T-cell (primary cell): ENCODE results near the gene POLRMT. TPM values are rescaled to one million over a fixed set of nuclear protein-coding genes. Genes with fewer than 3 reads are reported as not detected.
"Not testable (repeated sequence)": the region's sequence is repeated elsewhere in the genome, so short reads cannot be mapped to it uniquely, and the experiment has no call there.

Experiments
- ATAC-seq, 4 experiments: fragments of 200-7000 bp in 3 of 4; fragments of 150-1000 bp in 1 of 4; cut with Tn5 transposase; replicated peaks in 1 of 4; 1 replicate in 3 of 4; 2 replicates in 1 of 4; pipeline ENCODE4 v1.10.0; 2021; ENCODE audit warnings: moderate library complexity in 3 of 4, mild to moderate bottlenecking in 2 of 4, moderate number of reproducible peaks in 1 of 4
- CTCF ChIA-PET, 2 donors: fragments of 300-600 bp; sonication (Branson Sonifier 250); formaldehyde crosslinking; loops; one replicate each; lab custom pipeline; 2022; ENCODE audit warnings: antibody characterized with exemption in 2 of 2; lab: Charles Lee
- POLR2A ChIA-PET, 2 donors: fragments of 300-600 bp; sonication (Branson Sonifier 250); formaldehyde crosslinking; loops; one replicate each; lab custom pipeline; 2022; ENCODE audit warnings: antibody characterized with exemption in 2 of 2; lab: Charles Lee
- DNase-seq, 35 experiments: peaks; one replicate each; pipeline versions ENCODE4 v3.0.0 to v3.0.0-alpha.2; 2013 to 2023
- H3K27ac ChIP-seq: one replicate; pipeline ENCODE4 v1.5.1; 2013; ENCODE audit warnings: low read length
- H3K27me3 ChIP-seq, 2 experiments: replicated peaks in 1 of 2; 1 replicate in 1 of 2; 2 replicates in 1 of 2; pipeline versions ENCODE4 v1.6.1 to v1.7.0; 2013; ENCODE audit warnings: low read length in 1 of 2, mixed read lengths in 1 of 2; ENCODE audit not compliant: control insufficient read depth in 2 of 2, insufficient read depth in 2 of 2; ENCODE audit errors: extremely low read depth in 1 of 2
- H3K36me3 ChIP-seq, 2 donors: 1 replicate in 1 of 2; 2 replicates in 1 of 2; pipeline versions ENCODE4 v1.6.1 to v1.7.0; 2013; ENCODE audit warnings: low read length in 1 of 2; ENCODE audit not compliant: control insufficient read depth in 2 of 2, insufficient read depth in 1 of 2; ENCODE audit errors: extremely low read depth in 1 of 2
- H3K4me1 ChIP-seq, 2 experiments: 1 replicate in 1 of 2; 2 replicates in 1 of 2; pipeline versions ENCODE4 v1.6.1 to v1.7.0; 2013; ENCODE audit warnings: low read length in 2 of 2, mixed read lengths in 1 of 2; ENCODE audit not compliant: insufficient read depth in 2 of 2, control insufficient read depth in 1 of 2; ENCODE audit errors: extremely low read depth in 1 of 2
- H3K4me3 ChIP-seq, 2 donors: 1 replicate in 1 of 2; 2 replicates in 1 of 2; pipeline versions ENCODE4 v1.5.1 to v1.7.0; 2013; ENCODE audit warnings: mild to moderate bottlenecking in 2 of 2, low read length in 1 of 2, moderate library complexity in 1 of 2; ENCODE audit not compliant: control insufficient read depth in 1 of 2; ENCODE audit errors: extremely low read depth in 1 of 2
- H3K9me3 ChIP-seq: 2 replicates; pipeline ENCODE4 v1.7.0; 2013
- H3K27ac Mint-ChIP-seq, 2 donors: one replicate each; pipeline ENCODE4 v1.8.0; 2020 to 2021; ENCODE audit warnings: mild to moderate bottlenecking in 2 of 2, mixed read lengths in 2 of 2
- H3K27me3 Mint-ChIP-seq, 2 donors: one replicate each; pipeline ENCODE4 v1.8.0; 2021 to 2022; ENCODE audit warnings: mixed read lengths in 2 of 2
- H3K36me3 Mint-ChIP-seq: one replicate; pipeline ENCODE4 v1.8.0; 2021; ENCODE audit warnings: mixed read lengths
- H3K4me1 Mint-ChIP-seq, 3 donors: one replicate each; pipeline ENCODE4 v1.8.0; 2020 to 2022; ENCODE audit warnings: mixed read lengths in 3 of 3, mild to moderate bottlenecking in 1 of 3
- H3K4me3 Mint-ChIP-seq, 3 donors: one replicate each; pipeline ENCODE4 v1.8.0; 2020 to 2022; ENCODE audit warnings: mild to moderate bottlenecking in 3 of 3, mixed read lengths in 3 of 3, moderate library complexity in 3 of 3
- H3K9me3 Mint-ChIP-seq, 3 donors: one replicate each; pipeline ENCODE4 v1.8.0; 2020 to 2022; ENCODE audit warnings: mixed read lengths in 3 of 3
- WGBS: methylation state at CpG from one replicate; pipeline ENCODE4 v1.1.5; 2013; ENCODE audit warnings: missing lambda C conversion rate; ENCODE audit not compliant: insufficient coverage; 5-methylcytosine and 5-hydroxymethylcytosine counted together
- total RNA-seq, 35 experiments: library from RNA in 6 of 35; stranded (reverse) in 6 of 35; fragments of 120-200 nt in 1 of 35; gene quantifications; one replicate each; pipeline versions ENCODE4 v1.2.1 to v1.2.4 and lab custom pipeline; 2013 to 2026

Gene POLRMT
- total RNA-seq, 5 donors from 2014 or later (not counting 1 experiment from before 2014, with no cell fraction given), result 61.3 to 118 (median 103) TPM

- ChIA-PET POLR2A (no interaction called here), CTCF (interaction anchor here in 1 of 2 donors (0.6 kb wide), 1 partner anchor 28 kb away, joined by 6 read pairs; no protein-coding TSS in a partner anchor)
Observed at GRCh38 chr19:588741-589692, 44.3 kb downstream of the POLRMT start.

GRCh38 chr19:588093-588740, 45.1 kb downstream of the POLRMT start:
- WGBS, result 8% methylated on average over 31 of the region's 41 CpGs
- Histone ChIP-seq H3K4me1 (peaks cover 0 to 35% of the 10 kb centered on the region in 2 experiments), H3K27ac (no peak overlapping the region), H3K36me3 (peaks cover 0 to 3% of the 10 kb centered on the region in 2 donors), H3K9me3 (no peaks in the 10 kb centered on the region), H3K27me3 (peaks cover 0 to 78% of the 10 kb centered on the region in 2 experiments), H3K4me3 (no peak overlapping the region)
- H3K4me3 Mint-ChIP-seq, result peak overlapping the region in 2 of 3 donors; percentile 49 to 53
- no peaks in the 10 kb centered on the region for H3K9me3 Mint-ChIP-seq
- ATAC-seq (peak; percentile 53 to 69 (median 60)), DNase-seq (peak in 33 of 35 experiments; percentile 34 to 75 (median 57))
- CTCF ChIA-PET, result no interaction called here
- H3K36me3 Mint-ChIP-seq, result no peaks in the 10 kb centered on the region
- no peak overlapping the region for H3K27ac Mint-ChIP-seq
- H3K4me1 Mint-ChIP-seq, result peaks cover 6 to 17% (median 10%) of the 10 kb centered on the region in 3 donors
- peaks cover 4 to 20% of the 10 kb centered on the region in 2 donors for H3K27me3 Mint-ChIP-seq
- POLR2A ChIA-PET, result no interaction called here

More at GRCh38 chr19:588741-589692, 44.3 kb downstream of the POLRMT start:
- H3K4me3 ChIP-seq, result peak overlapping the region in 1 of 2 donors; percentile 45
- DNase-seq (peak in 3 of 35 experiments; percentile 13 to 35 (median 30)), ATAC-seq (peak; percentile 3 to 13 (median 10))
- no peak overlapping the region for H3K27ac Mint-ChIP-seq
- peaks cover 4 to 21% of the 10 kb centered on the region in 2 donors for H3K27me3 Mint-ChIP-seq
- H3K4me3 Mint-ChIP-seq, result peak overlapping the region; percentile 28 to 53 (median 49)
- no peaks in the 10 kb centered on the region for H3K36me3 ChIP-seq
- WGBS, result 15% methylated on average over 36 of the region's 54 CpGs
- H3K27ac ChIP-seq, result no peak overlapping the region
- H3K9me3 Mint-ChIP-seq, result no peaks in the 10 kb centered on the region
- H3K4me1 Mint-ChIP-seq, result peaks cover 1 to 15% (median 10%) of the 10 kb centered on the region in 3 donors
- H3K36me3 Mint-ChIP-seq, result no peaks in the 10 kb centered on the region
- H3K4me1 ChIP-seq, result peaks cover 0 to 31% of the 10 kb centered on the region in 2 experiments
- H3K9me3 ChIP-seq, result no peaks in the 10 kb centered on the region
- H3K27me3 ChIP-seq, result peaks cover 0 to 73% of the 10 kb centered on the region in 2 experiments

- H3K27me3 Mint-ChIP-seq, result peaks cover 4 to 13% of the 10 kb centered on the region in 2 donors
- POLR2A ChIA-PET, result no interaction called here
Observed at GRCh38 chr19:585551-586110, 47.7 kb downstream of the POLRMT start.

GRCh38 chr19:585146-585545, 48.2 kb downstream of the POLRMT start:
- H3K4me3 ChIP-seq, ATAC-seq, DNase-seq, H3K9me3 ChIP-seq, H3K4me3 Mint-ChIP-seq, H3K36me3 Mint-ChIP-seq, H3K9me3 Mint-ChIP-seq, H3K27ac Mint-ChIP-seq, H3K27ac ChIP-seq: not testable (repeated sequence)
- 92% methylated on average over 8 of the region's 34 CpGs for WGBS
- Mint-ChIP-seq H3K4me1 (peaks cover 6 to 11% (median 8%) of the 10 kb centered on the region in 3 donors), H3K27me3 (peaks cover 4 to 11% of the 10 kb centered on the region in 2 donors)
- peaks cover 0 to 24% of the 10 kb centered on the region in 2 experiments for H3K4me1 ChIP-seq
- peaks cover 3 to 28% of the 10 kb centered on the region in 2 donors for H3K36me3 ChIP-seq
- peaks cover 0 to 54% of the 10 kb centered on the region in 2 experiments for H3K27me3 ChIP-seq
- POLR2A ChIA-PET, result interaction anchor here in 1 of 2 donors (0.6 kb wide), 1 partner anchor 482 kb away, joined by 3 read pairs; the partner anchor contains the start of gene ARHGAP45
- CTCF ChIA-PET, result interaction anchor here in 1 of 2 donors (1.7 kb wide), 1 partner anchor 9 kb away, joined by 5 read pairs; no protein-coding TSS in a partner anchor

More at GRCh38 chr19:585551-586110, 47.7 kb downstream of the POLRMT start:
- H3K36me3 ChIP-seq, result peaks cover 0 to 24% of the 10 kb centered on the region in 2 donors
- no peak for DNase-seq
- no peak overlapping the region for H3K4me3 Mint-ChIP-seq
- H3K9me3 ChIP-seq, result no peaks in the 10 kb centered on the region
- no peaks in the 10 kb centered on the region for H3K36me3 Mint-ChIP-seq
- peaks cover 0 to 25% of the 10 kb centered on the region in 2 experiments for H3K4me1 ChIP-seq
- H3K27me3 ChIP-seq, result peaks cover 0 to 55% of the 10 kb centered on the region in 2 experiments
- H3K4me3 ChIP-seq, result no peak overlapping the region
- H3K27ac ChIP-seq, result no peak overlapping the region
- no peak for ATAC-seq
- H3K4me1 Mint-ChIP-seq, result peaks cover 6 to 13% (median 8%) of the 10 kb centered on the region in 3 donors
- no peaks in the 10 kb centered on the region for H3K9me3 Mint-ChIP-seq
- 93% methylated on average over 2 of the region's 10 CpGs for WGBS
- no peak overlapping the region for H3K27ac Mint-ChIP-seq
- CTCF ChIA-PET, result interaction anchor here in 1 of 2 donors (1.7 kb wide), 1 partner anchor 10 kb away, joined by 5 read pairs; no protein-coding TSS in a partner anchor

GRCh38 chr19:584240-585001, 48.9 kb downstream of the POLRMT start:
- DNase-seq (peak in 34 of 35 experiments; percentile 32 to 81 (median 59)), ATAC-seq (peak; percentile 65 to 72 (median 69))
- peaks cover 0 to 54% of the 10 kb centered on the region in 2 experiments for H3K27me3 ChIP-seq
- Mint-ChIP-seq H3K9me3 (no peaks in the 10 kb centered on the region), H3K4me1 (peaks cover 6 to 11% (median 8%) of the 10 kb centered on the region in 3 donors), H3K36me3 (no peaks in the 10 kb centered on the region), H3K4me3 (no peak overlapping the region), H3K27me3 (peaks cover 4 to 11% of the 10 kb centered on the region in 2 donors), H3K27ac (no peak overlapping the region)
- CTCF ChIA-PET, result interaction anchor here in 1 of 2 donors (0.8 kb wide), 1 partner anchor 150 kb away, joined by 5 read pairs; no protein-coding TSS in a partner anchor
- H3K4me3 ChIP-seq, result no peak overlapping the region
- peaks cover 4 to 35% of the 10 kb centered on the region in 2 donors for H3K36me3 ChIP-seq
- H3K4me1 ChIP-seq, result peaks cover 0 to 24% of the 10 kb centered on the region in 2 experiments
- H3K9me3 ChIP-seq, result no peaks in the 10 kb centered on the region
- POLR2A ChIA-PET, result interaction anchor here in 1 of 2 donors (0.6 kb wide), 1 partner anchor 482 kb away, joined by 3 read pairs; the partner anchor contains the start of gene ARHGAP45
- WGBS, result 42% methylated on average over 24 of the region's 38 CpGs
- no peak overlapping the region for H3K27ac ChIP-seq
